GM08714 (cell line): Measurements from ENCODE around the gene RAP1GAP2.
"Not testable (repeated sequence)": the region's sequence is repeated elsewhere in the genome, so short reads cannot be mapped to it uniquely, and the experiment has no call there.

Source experiments
- H3K4me3 ChIP-seq: fragments of 200-500 bp; sonication (Bioruptor generic); 2 replicates; pipeline ENCODE4 v1.5.1; 2014; ENCODE audit warnings: mild to moderate bottlenecking, low read length, inconsistent platforms
- ZNF274 ChIP-seq: IDR thresholded peaks from 2 replicates; pipeline ENCODE4 v1.6.1; 2012; ENCODE audit warnings: mild to moderate bottlenecking, low read depth, low read length

The RAP1GAP2 gene

DNA sequence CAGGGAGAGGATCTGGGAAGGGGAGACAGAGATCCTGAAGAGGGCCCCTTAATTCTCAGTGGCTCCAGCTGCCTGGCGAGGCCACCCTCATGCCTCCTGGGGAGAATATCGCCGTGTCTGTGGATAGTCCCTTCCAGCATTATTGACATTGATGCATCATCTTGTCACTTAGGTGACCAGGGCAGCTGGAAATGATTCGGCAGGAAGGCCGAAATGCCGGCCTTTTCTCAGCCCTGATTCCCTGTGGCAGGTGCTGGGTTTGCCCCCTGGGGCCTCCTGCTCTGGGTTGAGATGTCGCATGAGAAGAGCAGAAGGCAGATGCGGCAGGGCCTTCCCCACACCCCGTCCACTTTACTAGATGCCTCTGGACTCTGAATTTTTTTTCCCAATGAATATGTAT, 89.5 kb downstream of the RAP1GAP2 start:
- no peak for TF ChIP-seq ZNF274
- no peak overlapping the region for H3K4me3 ChIP-seq

DNA sequence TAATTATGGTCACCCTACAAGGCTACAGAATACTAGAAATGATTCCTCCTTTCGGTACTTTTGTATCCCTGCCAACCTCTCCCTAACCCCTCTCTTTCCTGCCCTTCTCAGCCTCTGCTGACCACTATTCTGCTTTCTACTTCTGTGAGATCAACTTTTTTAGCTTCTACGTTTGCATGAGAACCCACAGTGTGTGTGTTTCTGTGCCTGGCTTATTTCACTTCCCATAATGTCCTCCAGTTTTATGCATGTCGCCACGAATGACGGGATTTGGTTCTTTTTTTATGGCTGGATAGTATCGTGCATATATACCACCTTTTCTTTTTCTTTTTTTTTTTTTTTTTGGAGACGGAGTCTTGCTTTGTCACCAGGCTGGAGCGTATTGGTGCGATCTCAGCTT, 92.1 kb downstream of the RAP1GAP2 start:
- no peak for TF ChIP-seq ZNF274
- no peak overlapping the region for H3K4me3 ChIP-seq

DNA sequence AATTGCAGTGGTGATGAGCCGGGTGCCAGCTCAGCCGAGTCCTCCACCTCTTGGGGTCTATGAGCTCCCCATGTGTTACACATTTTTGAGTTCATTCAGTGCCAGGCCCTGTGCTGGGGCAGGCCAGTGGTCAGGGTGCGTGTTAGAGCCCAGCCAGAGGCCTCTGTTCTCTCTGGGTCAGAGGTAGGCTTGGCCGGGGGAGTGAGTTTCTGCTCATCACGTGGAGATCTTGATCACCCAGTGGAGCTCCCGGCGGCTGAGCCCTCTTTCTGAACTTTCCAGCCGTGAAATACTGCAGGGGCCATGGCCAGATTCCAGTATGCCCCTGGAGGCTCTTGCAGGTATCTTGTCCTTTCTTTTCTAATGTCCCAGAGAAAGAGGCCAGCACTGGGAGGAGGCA, 93.0 kb downstream of the RAP1GAP2 start:
- H3K4me3 ChIP-seq = no peak overlapping the region
- TF ChIP-seq ZNF274 = no peak

DNA sequence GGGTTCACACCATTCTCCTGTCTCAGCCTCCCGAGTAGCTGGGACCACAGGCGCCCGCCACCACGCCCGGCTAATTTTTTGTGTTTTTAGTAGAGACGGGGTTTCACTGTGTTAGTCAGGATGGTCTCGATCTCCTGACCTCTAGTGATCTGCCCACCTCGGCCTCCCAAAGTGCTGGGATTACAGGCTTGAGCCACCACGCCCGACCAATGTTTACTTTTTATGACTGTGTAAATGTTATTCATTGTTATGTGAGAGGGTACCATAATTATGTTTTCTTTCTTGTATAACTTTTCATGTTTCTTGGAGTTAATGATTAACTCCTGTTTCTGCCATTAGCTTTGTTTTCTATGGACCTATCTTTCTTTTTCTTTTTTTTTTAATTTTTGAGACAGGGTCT, 94.5 kb downstream of the RAP1GAP2 start:
- H3K4me3 ChIP-seq = not testable (repeated sequence)

DNA sequence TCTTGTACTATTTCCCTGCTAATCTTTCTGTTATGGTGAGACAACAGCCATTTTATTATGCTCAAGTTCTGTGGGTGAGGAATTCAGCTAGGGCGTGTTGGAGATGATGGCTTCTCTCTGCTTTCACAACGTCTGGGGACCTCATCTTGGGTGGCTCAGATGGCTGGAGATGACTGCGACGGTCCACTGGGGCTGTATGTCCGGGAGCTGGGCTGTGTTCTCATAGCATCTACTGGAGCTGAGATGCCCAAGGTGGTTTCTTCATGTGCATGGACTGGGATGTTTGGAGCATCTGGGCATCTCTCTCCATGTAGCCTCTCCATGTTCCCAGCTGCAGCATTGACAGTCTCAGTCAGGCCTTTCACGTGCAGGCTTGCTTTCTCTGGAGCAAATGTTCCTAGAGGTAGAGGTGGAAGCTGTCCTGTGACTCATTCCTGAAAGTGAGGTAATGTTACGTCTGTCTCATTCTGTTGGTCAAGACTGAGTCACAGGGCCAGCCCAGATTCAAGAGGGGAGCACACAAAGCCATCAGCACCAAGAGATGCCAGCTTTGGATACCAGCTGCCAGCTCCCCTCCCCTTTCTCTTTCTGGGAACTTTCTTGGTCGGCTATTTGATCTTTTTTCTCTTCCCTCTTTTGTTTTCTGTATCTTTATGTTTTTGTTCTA, 96.2 kb downstream of the RAP1GAP2 start:
- TF ChIP-seq ZNF274 = no peak
- no peak overlapping the region for H3K4me3 ChIP-seq

DNA sequence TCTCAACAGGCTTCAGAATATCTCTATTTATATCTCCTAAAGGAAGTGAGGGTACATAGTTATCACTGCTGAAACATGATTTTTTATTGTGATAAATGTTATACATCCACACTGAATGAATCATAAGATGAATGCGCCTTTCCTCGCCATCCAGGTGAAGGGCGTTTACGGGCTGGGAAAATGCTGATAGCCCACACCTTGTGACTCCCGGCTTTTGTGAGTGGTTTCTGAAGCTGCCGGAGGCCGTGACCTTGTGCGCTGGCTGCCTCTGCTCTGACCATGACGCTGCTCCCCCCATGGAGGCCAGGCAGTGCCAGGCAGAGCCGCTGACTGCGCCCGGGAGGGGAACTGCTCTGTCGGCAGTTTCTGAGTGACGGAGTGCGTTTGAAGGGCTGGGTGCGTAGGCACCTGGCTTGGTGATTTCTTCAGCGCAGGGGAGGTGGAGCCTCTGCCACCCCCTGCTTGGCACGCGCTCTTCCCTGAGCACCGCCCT, 97.2 kb downstream of the RAP1GAP2 start:
- no peak overlapping the region for H3K4me3 ChIP-seq
- no peak for TF ChIP-seq ZNF274

DNA sequence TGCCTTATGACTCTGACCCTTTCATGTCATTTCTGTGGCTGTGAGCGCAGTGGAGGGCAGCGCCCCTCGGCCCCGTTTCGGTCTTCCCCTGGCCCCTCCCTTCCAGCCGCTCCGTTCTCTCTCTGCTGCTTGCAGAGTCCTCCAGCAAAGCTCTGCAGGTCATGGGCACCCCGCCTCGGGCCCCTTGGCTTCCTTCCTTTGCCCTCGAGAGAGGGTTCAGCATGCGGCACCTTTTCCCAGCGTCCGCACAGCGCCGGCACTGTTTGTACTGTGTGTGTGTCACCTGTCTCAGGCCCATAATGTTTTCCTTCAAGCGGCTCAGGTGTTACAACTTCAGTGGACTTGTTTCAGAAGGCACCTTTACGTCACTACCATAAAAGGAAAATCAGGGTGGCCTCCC, 98.5 kb downstream of the RAP1GAP2 start:
- TF ChIP-seq ZNF274 = no peak
- H3K4me3 ChIP-seq = no peak overlapping the region

DNA sequence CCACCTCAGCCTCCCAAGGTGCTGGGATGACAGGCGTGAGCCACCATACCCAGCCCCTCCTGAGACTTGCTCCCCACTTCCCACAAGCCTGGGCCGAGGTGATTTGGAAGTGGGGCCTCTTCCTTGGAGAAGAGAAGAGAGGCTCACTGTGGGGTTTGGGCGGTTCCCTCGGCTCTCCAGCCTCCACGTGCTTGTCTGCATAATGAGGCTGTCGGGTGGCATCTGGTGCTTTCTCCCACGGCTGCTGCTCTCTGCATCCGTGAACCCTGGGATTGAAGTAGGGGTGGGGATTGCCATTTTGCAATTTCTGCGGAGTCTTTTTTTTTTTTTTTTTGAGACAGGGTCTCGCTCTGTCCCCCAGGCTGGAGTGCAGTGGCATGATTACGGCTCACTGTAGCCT, 101.4 kb downstream of the RAP1GAP2 start:
- H3K4me3 ChIP-seq = no peak overlapping the region
- no peak for TF ChIP-seq ZNF274

DNA sequence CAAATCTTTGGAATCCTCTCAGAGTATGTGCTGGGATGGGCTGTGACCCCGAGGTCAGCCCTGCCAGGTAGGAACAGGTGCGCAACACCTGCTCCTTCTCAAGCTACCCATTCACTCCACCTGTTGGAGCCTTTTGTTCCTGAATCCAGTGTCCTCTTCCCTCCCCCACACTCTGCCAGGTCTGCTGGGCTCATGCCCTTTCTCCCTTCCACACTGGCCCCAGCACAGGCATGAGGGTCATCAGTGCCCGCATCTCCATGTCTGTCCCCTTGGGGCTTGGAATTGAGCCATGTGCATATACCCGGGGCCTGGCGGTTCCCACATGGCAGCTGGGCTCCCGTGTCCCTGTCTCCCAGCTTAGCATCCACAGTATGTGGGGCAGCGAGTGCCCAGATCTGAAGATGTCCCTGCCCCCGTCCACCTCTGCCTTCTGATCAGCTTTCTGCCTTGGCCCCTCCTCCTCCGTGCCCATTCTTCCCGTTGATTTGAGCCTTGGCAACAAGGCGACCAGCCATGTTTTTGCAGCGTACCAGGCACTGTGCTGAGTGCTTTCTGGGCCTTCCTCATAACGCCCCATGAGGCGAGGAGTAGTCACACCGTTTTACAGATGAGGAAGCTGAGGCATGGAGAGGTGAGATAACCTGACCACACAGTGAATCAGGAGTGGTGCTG, 102.2 kb downstream of the RAP1GAP2 start:
- H3K4me3 ChIP-seq = no peak overlapping the region
- TF ChIP-seq ZNF274 = no peak

DNA sequence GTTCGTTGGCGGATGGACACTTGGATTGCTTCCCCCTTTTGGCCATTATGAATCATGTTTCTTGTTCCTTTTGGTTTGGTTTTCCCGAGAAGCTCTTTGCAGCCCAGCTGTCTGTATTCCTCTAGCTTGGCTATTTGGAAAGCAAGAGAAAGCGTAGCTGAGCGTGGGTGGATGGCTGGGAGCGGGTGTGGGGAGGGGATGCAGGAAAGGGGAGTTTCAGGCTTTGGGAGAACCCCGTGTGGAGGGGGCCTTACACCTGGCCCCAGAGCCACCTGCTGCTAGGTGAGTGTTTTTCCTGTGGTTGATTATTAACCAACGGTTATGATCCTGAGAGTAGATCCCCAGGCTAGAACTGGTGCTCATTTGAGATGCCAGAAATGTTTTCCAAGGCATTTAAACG, 103.7 kb downstream of the RAP1GAP2 start:
- TF ChIP-seq ZNF274 = no peak

DNA sequence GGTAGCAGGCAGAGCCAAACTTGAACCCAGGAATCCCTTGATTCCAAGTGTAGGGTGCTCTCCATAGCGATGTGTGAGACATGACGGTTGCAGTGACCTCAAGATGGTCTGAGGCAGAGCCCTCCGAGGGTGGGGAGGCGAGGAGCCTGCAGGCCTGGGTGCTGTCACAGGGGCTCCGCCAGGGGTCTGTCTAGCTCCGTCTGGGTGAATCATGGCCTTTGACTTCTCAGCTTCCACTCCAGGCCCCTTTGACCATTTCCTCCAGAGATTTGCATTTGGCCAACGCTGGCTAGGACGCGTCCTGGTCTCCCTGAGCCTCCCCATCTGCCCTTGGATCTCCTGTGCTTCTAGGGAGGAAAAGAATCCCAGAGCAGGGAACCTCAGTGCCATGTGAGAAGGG, 104.6 kb downstream of the RAP1GAP2 start:
- no peak for TF ChIP-seq ZNF274
- no peak overlapping the region for H3K4me3 ChIP-seq

More for the DNA sequence above, 103.7 kb downstream of the RAP1GAP2 start:
- no peak overlapping the region for H3K4me3 ChIP-seq

DNA sequence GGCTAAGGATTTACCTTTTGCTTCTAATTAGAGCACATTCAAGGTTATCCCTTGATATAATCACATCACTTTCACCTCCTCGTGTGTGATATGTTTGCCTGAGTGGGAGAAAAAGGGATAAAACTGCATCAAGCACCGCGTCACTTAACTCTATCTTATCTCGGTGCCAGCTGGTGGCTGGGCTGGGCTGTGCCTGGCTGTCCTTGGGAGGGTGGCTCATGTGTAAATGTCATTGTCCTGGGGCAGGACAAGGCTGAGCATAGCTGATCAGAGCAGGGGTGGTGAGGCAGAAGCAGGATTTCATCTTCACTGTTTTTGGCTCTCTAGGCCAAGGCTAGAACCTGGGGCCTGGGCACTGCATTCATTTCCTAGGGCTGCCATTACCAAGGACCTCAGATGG, 105.3 kb downstream of the RAP1GAP2 start:
- no peak for TF ChIP-seq ZNF274
- no peak overlapping the region for H3K4me3 ChIP-seq

DNA sequence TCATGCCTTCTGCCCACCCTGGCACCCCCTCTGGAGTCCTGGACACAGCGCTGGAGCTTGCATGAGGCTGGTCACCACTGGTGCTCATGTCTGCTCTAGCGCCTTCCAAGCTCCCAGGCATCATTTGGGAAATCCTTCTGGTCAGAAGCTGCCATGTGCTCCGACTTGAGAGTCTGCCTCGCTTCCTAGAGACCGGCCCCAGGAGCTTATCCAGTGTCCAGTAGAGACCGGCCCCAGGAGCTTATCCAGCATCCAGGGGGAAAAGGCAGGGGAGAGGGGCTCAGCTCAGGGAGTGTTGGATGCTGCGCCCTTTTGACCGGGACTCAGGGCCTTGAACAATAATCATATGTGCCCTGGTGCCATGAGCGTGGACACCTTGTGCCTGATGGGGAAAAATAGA, 106.3 kb downstream of the RAP1GAP2 start:
- no peak overlapping the region for H3K4me3 ChIP-seq
- no peak for TF ChIP-seq ZNF274

DNA sequence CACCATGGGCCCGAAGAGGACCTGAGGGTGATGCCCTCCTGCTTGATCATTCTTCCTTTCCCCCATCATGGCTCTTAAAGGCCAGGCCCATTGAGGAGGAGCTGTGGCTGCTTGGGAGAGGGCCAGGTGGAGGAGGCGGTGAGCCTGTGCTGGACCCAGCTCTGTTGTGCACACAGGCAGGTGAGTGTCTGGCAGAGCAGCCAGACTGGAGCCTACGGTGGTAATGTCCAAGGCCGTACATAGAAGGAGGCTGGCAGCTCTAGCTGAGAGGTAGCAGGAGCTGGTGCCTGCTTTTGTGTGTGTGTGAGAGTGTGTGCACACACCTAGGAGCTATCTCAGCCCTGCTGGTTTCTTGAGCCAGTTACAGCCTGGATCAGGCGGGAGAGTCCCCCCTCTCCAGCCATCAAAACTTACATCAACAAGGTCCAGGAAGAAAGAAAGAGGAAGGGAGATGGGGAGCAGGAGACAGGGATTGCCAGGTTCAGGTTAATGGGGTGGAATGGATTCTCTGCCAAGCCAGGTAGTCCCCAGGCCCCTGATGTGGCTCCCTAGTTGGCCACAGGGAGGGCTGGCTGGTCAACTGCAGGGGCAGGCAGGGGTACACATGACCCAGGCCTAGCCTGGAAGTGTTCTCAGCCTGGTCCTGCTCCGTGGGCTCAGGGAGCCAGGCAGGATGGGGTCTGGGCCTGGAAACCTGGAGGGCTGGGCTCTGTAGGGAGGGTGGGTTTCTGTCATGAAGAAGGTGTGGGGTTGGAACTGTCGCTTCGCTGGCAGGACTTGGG, 107.1 kb downstream of the RAP1GAP2 start:
- no peak overlapping the region for H3K4me3 ChIP-seq
- TF ChIP-seq ZNF274 = no peak

DNA sequence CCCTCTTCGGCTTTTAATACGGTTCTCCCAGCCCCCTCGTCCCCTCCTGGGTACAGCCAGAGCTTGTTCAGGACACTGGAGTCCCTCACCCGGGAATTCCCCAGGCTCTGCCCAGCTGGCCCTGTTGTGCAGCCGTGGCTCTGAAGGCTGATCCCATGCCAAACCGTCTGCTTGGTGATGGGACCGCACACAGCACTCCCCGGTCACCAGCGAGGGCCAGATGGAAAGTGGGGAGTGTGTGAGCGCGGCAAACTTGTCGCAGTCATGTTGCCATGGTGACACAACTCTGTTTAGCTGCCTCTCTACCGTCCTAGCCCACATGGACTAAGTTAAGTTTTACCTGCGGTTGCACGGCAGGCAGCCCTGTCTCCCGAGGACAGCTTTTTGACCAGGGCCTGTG, 107.9 kb downstream of the RAP1GAP2 start:
- TF ChIP-seq ZNF274 = no peak

More for the DNA sequence above, 107.9 kb downstream of the RAP1GAP2 start:
- no peak overlapping the region for H3K4me3 ChIP-seq
